K562 (cell line): ENCODE measurements around the gene MTMR10. TPM values are rescaled to one million over a fixed set of nuclear protein-coding genes. Genes with fewer than 3 reads are reported as not detected.

ENCODE experiments used
- ATAC-seq: fragments of 200-7000 bp; cut with Tn5 transposase; 3 replicates; pipeline ENCODE4 v1.9.1; 2020; ENCODE audit warnings: moderate library complexity
- BruUV-seq: library from RNA; stranded (reverse); fragments of 400-500 nt; replicated peaks from 2 replicates; lab custom pipeline; 2021; lab: Mats Ljungman, UMichigan
- CTCF ChIA-PET: fragments of 300-600 bp; formaldehyde crosslinking; extraction: SDS; loops from one replicate; lab custom pipeline; 2021; ENCODE audit warnings: low intra/inter-chr PET ratio; lab: Yijun Ruan, JAX
- POLR2A ChIA-PET: fragments of 300-600, 350-650 bp; sonication (Branson Sonifier 250); formaldehyde crosslinking; extraction: SDS; loops from one replicate; lab custom pipeline; 2021; ENCODE audit warnings: antibody characterized with exemption, inconsistent platforms; lab: Yijun Ruan, JAX
- DNase-seq, 4 experiments: peaks; one replicate each; pipeline versions ENCODE4 v3.0.0 to v3.0.0-alpha.2; 2011 to 2018; ENCODE audit warnings: low spot score in 3 of 4, mixed read lengths in 3 of 4; ENCODE audit errors: extremely low read depth in 1 of 4
- FAIRE-seq: peaks from 2 replicates; lab custom pipeline; 2011; peaks lifted over from hg19 to GRCh38; lab: Jason Lieb, UNC
- H2AFZ ChIP-seq: 2 replicates; pipeline ENCODE4 v1.6.0; 2011; ENCODE audit warnings: low read depth, low read length, control low read depth, inconsistent platforms
- H3K27ac ChIP-seq: fragments of 200-600 bp; 3 replicates; pipeline ENCODE4 v1.8.0; 2011; ENCODE audit warnings: low read depth, mild to moderate bottlenecking, control low read depth, inconsistent platforms, low read length, moderate library complexity, mixed read lengths; ENCODE audit errors: extremely low read depth
- H3K27me3 ChIP-seq, 2 experiments: fragments of 300-600 bp in 1 of 2; 2 replicates in 1 of 2; 3 replicates in 1 of 2; pipeline versions ENCODE4 v1.6.0 to v1.8.0; 2011; ENCODE audit warnings: inconsistent platforms in 2 of 2, low read length in 2 of 2, mild to moderate bottlenecking in 1 of 2, mixed read lengths in 1 of 2, moderate library complexity in 1 of 2; ENCODE audit not compliant: control insufficient read depth in 2 of 2, insufficient read depth in 2 of 2
- H3K36me3 ChIP-seq: fragments of 300-600 bp; 3 replicates; pipeline ENCODE4 v1.8.0; 2011; ENCODE audit warnings: mild to moderate bottlenecking, low read length, inconsistent platforms; ENCODE audit not compliant: control insufficient read depth, insufficient read depth
- H3K4me1 ChIP-seq, 2 experiments: fragments of 200-600 bp in 1 of 2; replicated peaks in 1 of 2; 2 replicates in 1 of 2; 3 replicates in 1 of 2; pipeline versions ENCODE4 v1.5.1 to v1.8.0; 2011; ENCODE audit warnings: inconsistent platforms in 2 of 2, low read length in 2 of 2, mild to moderate bottlenecking in 1 of 2, mixed read lengths in 1 of 2, moderate library complexity in 1 of 2; ENCODE audit not compliant: control insufficient read depth in 2 of 2, insufficient read depth in 2 of 2
- H3K4me2 ChIP-seq: 2 replicates; pipeline ENCODE4 v1.6.1; 2011; ENCODE audit warnings: low read length, control low read depth, inconsistent platforms, mixed read lengths; ENCODE audit not compliant: insufficient read depth
- H3K4me3 ChIP-seq: fragments of 200-600 bp; sonication (generic), shearing (Covaris generic); 2 replicates; pipeline ENCODE4 v1.5.1; 2016; ENCODE audit warnings: control low read depth, inconsistent platforms
- H3K79me2 ChIP-seq: fragments of 200-600 bp; 3 replicates; pipeline ENCODE4 v1.8.0; 2011; ENCODE audit warnings: low read length, inconsistent platforms; ENCODE audit not compliant: control insufficient read depth, insufficient read depth
- H3K9ac ChIP-seq, 2 experiments: 2 replicates each; pipeline versions ENCODE4 v1.6.0 to v1.6.1; 2011; ENCODE audit warnings: low read depth in 2 of 2, low read length in 2 of 2, control low read depth in 1 of 2, inconsistent platforms in 1 of 2, mild to moderate bottlenecking in 1 of 2, mixed read lengths in 1 of 2; ENCODE audit not compliant: insufficient read depth in 1 of 2
- H3K9me1 ChIP-seq: one replicate; pipeline ENCODE4 v1.6.0; 2011; ENCODE audit warnings: inconsistent platforms, mild to moderate bottlenecking, low read length, moderate library complexity; ENCODE audit not compliant: control insufficient read depth, insufficient read depth
- H3K9me3 ChIP-seq: replicated peaks from 2 replicates; pipeline ENCODE4 v1.5.1; 2011; ENCODE audit warnings: low read depth, low read length, inconsistent platforms; ENCODE audit not compliant: control insufficient read depth, insufficient read depth
- H4K20me1 ChIP-seq: replicated peaks from 2 replicates; pipeline ENCODE4 v1.6.1; 2011; ENCODE audit warnings: low read length, inconsistent platforms, mixed read lengths; ENCODE audit not compliant: control insufficient read depth, insufficient read depth
- BACH1 ChIP-seq: fragments of 200-800 bp; sonication (Bioruptor generic); IDR thresholded peaks from 2 replicates; pipeline ENCODE4 v1.6.1; 2016; ENCODE audit warnings: missing genetic modification characterization, missing compliant biosample characterization
- CBFA2T2 ChIP-seq: fragments of 450-650 bp; conservative IDR thresholded peaks from 2 replicates; pipeline ENCODE4 v1.6.1; 2017; ENCODE audit warnings: mild to moderate bottlenecking
- E2F4 ChIP-seq: sonication (generic); formaldehyde crosslinking; IDR thresholded peaks from 2 replicates; pipeline ENCODE4 v1.8.0; 2022; ENCODE audit warnings: mild to moderate bottlenecking, low read depth, missing genetic modification reagents
- FOSL1 ChIP-seq: fragments of 200-800 bp; sonication (Bioruptor generic); conservative IDR thresholded peaks from 2 replicates; pipeline ENCODE4 v1.6.1; 2016; ENCODE audit warnings: missing genetic modification characterization, missing compliant biosample characterization
- HDGF ChIP-seq: fragments of 450-650 bp; IDR thresholded peaks from 2 replicates; pipeline ENCODE4 v1.6.1; 2016
- ILF3 ChIP-seq: fragments of 450-650 bp; IDR thresholded peaks from 2 replicates; pipeline ENCODE4 v1.6.1; 2018; ENCODE audit warnings: antibody characterized with exemption, mild to moderate bottlenecking, moderate library complexity, borderline replicate concordance
- KHSRP ChIP-seq: fragments of 450-650 bp; IDR thresholded peaks from 2 replicates; pipeline ENCODE4 v1.6.1; 2017
- NFE2L1 ChIP-seq: fragments of 450-650 bp; IDR thresholded peaks from 2 replicates; pipeline ENCODE4 v1.6.1; 2016; ENCODE audit warnings: missing genetic modification characterization, low read depth, mild to moderate bottlenecking, missing compliant biosample characterization, moderate library complexity, borderline replicate concordance
- SIN3A ChIP-seq, 2 experiments: fragments of 150-350 bp in 1 of 2; IDR thresholded peaks; 2 replicates each; pipeline ENCODE4 v1.6.1; 2011 to 2016; ENCODE audit warnings: borderline replicate concordance in 2 of 2, low read depth in 2 of 2, low read length in 2 of 2, mild to moderate bottlenecking in 2 of 2, moderate library complexity in 2 of 2; ENCODE audit not compliant: control insufficient read depth in 1 of 2
- SMAD2 ChIP-seq: fragments of 150-350 bp; IDR thresholded peaks from 2 replicates; pipeline ENCODE4 v1.6.1; 2014; ENCODE audit warnings: low read depth, mild to moderate bottlenecking, low read length
- SRSF7 ChIP-seq: fragments of 200-400 bp; formaldehyde crosslinking; optimal IDR thresholded peaks from 2 replicates; pipeline ENCODE3; 2017; ENCODE audit warnings: mild to moderate bottlenecking, low read depth, low read length
- TRIM25 ChIP-seq: fragments of 450-650 bp; IDR thresholded peaks from 2 replicates; pipeline ENCODE4 v1.7.0; 2016; ENCODE audit warnings: borderline replicate concordance
- ZBTB1 ChIP-seq: sonication (generic); formaldehyde crosslinking; IDR thresholded peaks from 2 replicates; pipeline ENCODE4 v1.8.1; 2023; ENCODE audit warnings: missing genetic modification reagents, low read depth, mild to moderate bottlenecking, borderline replicate concordance
- ZKSCAN3 ChIP-seq: fragments of 250-450 bp; sonication (Bioruptor Pico); IDR thresholded peaks from 2 replicates; pipeline ENCODE4 v1.4.0; 2020
- ZNF668 ChIP-seq: fragments of 250-450 bp; sonication (Bioruptor Pico); IDR thresholded peaks from 2 replicates; pipeline ENCODE4 v1.8.0; 2022; ENCODE audit warnings: mild to moderate bottlenecking, inconsistent platforms
- WGBS: fragments of 100-300 bp; shearing (Covaris generic); methylation state at CpG from one replicate; pipeline ENCODE4 v1.1.6; 2016; ENCODE audit warnings: low coverage, mixed read lengths; ENCODE audit not compliant: insufficient coverage; ENCODE audit errors: missing lambda C conversion rate; 5-methylcytosine and 5-hydroxymethylcytosine counted together
- in situ Hi-C: fragments of 300-500 bp; cut with MboI; formaldehyde crosslinking; loops from 4 replicates; pipeline ENCODE4 v1.15.0; 2018; ENCODE audit warnings: inconsistent platforms, mixed read lengths
- intact Hi-C: fragments of 100-400 bp; cut with micrococcal nuclease; formaldehyde crosslinking; loops from 2 replicates; pipeline ENCODE4 v1.14.2; 2022
- polyA plus RNA-seq, 8 experiments: library from polyadenylated mRNA; depleted of rRNA in 4 of 8; stranded (reverse) in 5 of 8; unstranded in 3 of 8; fragments of >200 nt; fragmentation: Nextera tagmentation in 2 of 8; fragmentation: Illumina TruSeq in 1 of 8; extraction: Ambion mirVana in 2 of 8; extraction: Trizol in 1 of 8; gene quantifications; 2 replicates each; pipeline versions ENCODE4 v1.2.1 to v1.2.3, GENCODE V29; 2011 to 2014; ENCODE audit warnings: inconsistent platforms in 1 of 8, missing spikeins in 1 of 8
- total RNA-seq, 7 experiments: library from RNA; depleted of rRNA in 6 of 7; stranded (reverse); fragments of >200 nt in 6 of 7; fragmentation: Illumina TruSeq in 2 of 7; extraction: Trizol in 2 of 7; gene quantifications; 2 replicates each; pipeline versions ENCODE4 v1.2.1 to v1.2.3, GENCODE V29; 2011 to 2021; ENCODE audit warnings: low replicate concordance in 1 of 7

MTMR10 gene
- total and polyA plus RNA-seq, 9 of the 15 experiments (the other 6 are each of a cell fraction or from before 2014, with no cell fraction given), result 1.6 to 6.8 (median 4.8) TPM

- no peaks in the 10 kb centered on the region for H4K20me1 ChIP-seq
- no peak overlapping the region for H3K27ac ChIP-seq
- FAIRE-seq (no peak), DNase-seq (no peak), ATAC-seq (no peak)
- no peak overlapping the region for H3K9ac ChIP-seq
- H2AFZ ChIP-seq, result no peak overlapping the region
- no peak overlapping the region for H3K4me2 ChIP-seq
- BruUV-seq, result no TSS peak
- ChIA-PET CTCF (no interaction called here), POLR2A (interaction anchor here (1.9 kb wide), 1 partner anchor 11 kb away, joined by 5 read pairs; no protein-coding TSS in a partner anchor)
- no peak overlapping the region for H3K4me3 ChIP-seq
- H3K79me2 ChIP-seq, result no peaks in the 10 kb centered on the region
- H3K4me1 ChIP-seq, result no peaks in the 10 kb centered on the region
- H3K36me3 ChIP-seq, result peaks cover 16% of the 10 kb centered on the region
- in situ Hi-C loops, result no loop called here
- intact Hi-C loops, result no loop called here
- TF ChIP-seq ZBTB1 (CRISPR knock-in tag) (no peak), ZNF668 (CRISPR knock-in tag) (no peak)
- no peaks in the 10 kb centered on the region for H3K9me3 ChIP-seq
- no peaks in the 10 kb centered on the region for H3K27me3 ChIP-seq
- H3K9me1 ChIP-seq, result no peaks in the 10 kb centered on the region
These were observed 29.3 kb downstream of the MTMR10 start for GRCh38 chr15:30962079-30962478.

GRCh38 chr15:30958219-30958618, 33.2 kb downstream of the MTMR10 start:
- Histone ChIP-seq H3K36me3 (peaks cover 26% of the 10 kb centered on the region), H3K9me3 (no peaks in the 10 kb centered on the region), H2AFZ (no peak overlapping the region), H4K20me1 (no peaks in the 10 kb centered on the region), H3K9ac (no peak overlapping the region), H3K79me2 (no peaks in the 10 kb centered on the region), H3K27me3 (no peaks in the 10 kb centered on the region), H3K4me3 (no peak overlapping the region), H3K9me1 (no peaks in the 10 kb centered on the region), H3K4me1 (peaks cover 4 to 9% of the 10 kb centered on the region in 2 experiments; a peak in 4 of 5 replicates), H3K27ac (no peak overlapping the region), H3K4me2 (no peak overlapping the region)
- DNase-seq (no peak), FAIRE-seq (no peak), ATAC-seq (no peak)
- 84% methylated on average over 5 of the region's 5 CpGs for WGBS
- POLR2A ChIA-PET, result interaction anchor here (0.7 kb wide), 1 partner anchor 43 kb away, joined by 3 read pairs; no protein-coding TSS in a partner anchor
- in situ Hi-C loops (no loop called here), intact Hi-C loops (no loop called here)
- CTCF ChIA-PET, result no interaction called here
- no TSS peak for BruUV-seq
- TF ChIP-seq SRSF7, result no peak
- TF ChIP-seq CBFA2T2, result no peak
- no peak for TF ChIP-seq HDGF
- no peak for TF ChIP-seq ILF3
- TF ChIP-seq KHSRP, result no peak
- TF ChIP-seq E2F4, result no peak
- TF ChIP-seq NFE2L1 (tag), result no peak
- TF ChIP-seq BACH1 (tag), result no peak
- TF ChIP-seq FOSL1, result no peak
- TF ChIP-seq SMAD2, result no peak
- no peak for TF ChIP-seq ZKSCAN3 (CRISPR knock-in tag)
- TF ChIP-seq SIN3A (IDR thresholded peaks at IDR 0.05; ENCODE audit: borderline replicate concordance in 2 of 2, control insufficient read depth in 1 of 2, low read depth in 2 of 2, low read length in 2 of 2), result no peak
- TF ChIP-seq TRIM25, result no peak
